MM.1S (cell line): Measurements from ENCODE around the gene CRTAC1.

Source experiments
- EZH2 ChIP-seq: fragments of 300-600 bp; sonication (generic); optimal IDR thresholded peaks from 2 replicates; pipeline ENCODE3; 2017; ENCODE audit warnings: low read depth, mild to moderate bottlenecking, antibody characterized with exemption, low read length, mixed read lengths
- EZH2phosphoT487 ChIP-seq: fragments of 300-600 bp; sonication (generic); IDR thresholded peaks from 2 replicates; pipeline ENCODE4 v1.6.1; 2018; ENCODE audit warnings: antibody characterized with exemption, low read length
- TF ChIP-seq, protein P1 (sequence below): fragments of 300-600 bp; sonication (generic); IDR thresholded peaks from 2 replicates; pipeline ENCODE4 v1.5.1; 2016; ENCODE audit warnings: antibody characterized with exemption, low read length, mixed read lengths

- TF ChIP-seq EZH2 (no peak), EZH2phosphoT487 (no peak)
- TF ChIP-seq, protein P1, sequence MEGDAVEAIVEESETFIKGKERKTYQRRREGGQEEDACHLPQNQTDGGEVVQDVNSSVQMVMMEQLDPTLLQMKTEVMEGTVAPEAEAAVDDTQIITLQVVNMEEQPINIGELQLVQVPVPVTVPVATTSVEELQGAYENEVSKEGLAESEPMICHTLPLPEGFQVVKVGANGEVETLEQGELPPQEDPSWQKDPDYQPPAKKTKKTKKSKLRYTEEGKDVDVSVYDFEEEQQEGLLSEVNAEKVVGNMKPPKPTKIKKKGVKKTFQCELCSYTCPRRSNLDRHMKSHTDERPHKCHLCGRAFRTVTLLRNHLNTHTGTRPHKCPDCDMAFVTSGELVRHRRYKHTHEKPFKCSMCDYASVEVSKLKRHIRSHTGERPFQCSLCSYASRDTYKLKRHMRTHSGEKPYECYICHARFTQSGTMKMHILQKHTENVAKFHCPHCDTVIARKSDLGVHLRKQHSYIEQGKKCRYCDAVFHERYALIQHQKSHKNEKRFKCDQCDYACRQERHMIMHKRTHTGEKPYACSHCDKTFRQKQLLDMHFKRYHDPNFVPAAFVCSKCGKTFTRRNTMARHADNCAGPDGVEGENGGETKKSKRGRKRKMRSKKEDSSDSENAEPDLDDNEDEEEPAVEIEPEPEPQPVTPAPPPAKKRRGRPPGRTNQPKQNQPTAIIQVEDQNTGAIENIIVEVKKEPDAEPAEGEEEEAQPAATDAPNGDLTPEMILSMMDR = no peak
These were observed 97.4 kb downstream of the CRTAC1 start for GRCh38 chr10:97932932-97933530.
